AG04449 (cell line): ENCODE measurements around the gene OR4D11.
A peak's percentile ranks its signal among the peaks of the same experiment; 100 is the strongest.
"Not testable (repeated sequence)": the region's sequence is repeated elsewhere in the genome, so short reads cannot be mapped to it uniquely, and the experiment has no call there.

ENCODE experiments used
- CTCF ChIA-PET: fragments of 350-600 bp; formaldehyde crosslinking; extraction: SDS; loops from one replicate; lab custom pipeline; 2021; ENCODE audit warnings: antibody characterized with exemption; lab: Yijun Ruan, JAX
- POLR2A ChIA-PET: fragments of 400-600, 350-600 bp; formaldehyde crosslinking; extraction: SDS; loops from one replicate; lab custom pipeline; 2020; ENCODE audit warnings: antibody characterized with exemption, inconsistent platforms; lab: Yijun Ruan, JAX
- DNase-seq: peaks from one replicate; pipeline ENCODE4 v3.0.0-alpha.2; 2010; ENCODE audit warnings: low read depth, low spot score
- H3K4me3 ChIP-seq: 2 replicates; pipeline ENCODE4 v1.5.1; 2011; ENCODE audit warnings: low read depth, mild to moderate bottlenecking, control low read depth, low read length
- TF ChIP-seq, protein P1 (sequence below): IDR thresholded peaks from one replicate; pipeline ENCODE4 v1.5.1; 2011; ENCODE audit warnings: mild to moderate bottlenecking, moderate library complexity, low read length, control low read depth, inconsistent platforms; ENCODE audit not compliant: insufficient read depth; ENCODE audit errors: missing control alignments

The OR4D11 gene

DNA sequence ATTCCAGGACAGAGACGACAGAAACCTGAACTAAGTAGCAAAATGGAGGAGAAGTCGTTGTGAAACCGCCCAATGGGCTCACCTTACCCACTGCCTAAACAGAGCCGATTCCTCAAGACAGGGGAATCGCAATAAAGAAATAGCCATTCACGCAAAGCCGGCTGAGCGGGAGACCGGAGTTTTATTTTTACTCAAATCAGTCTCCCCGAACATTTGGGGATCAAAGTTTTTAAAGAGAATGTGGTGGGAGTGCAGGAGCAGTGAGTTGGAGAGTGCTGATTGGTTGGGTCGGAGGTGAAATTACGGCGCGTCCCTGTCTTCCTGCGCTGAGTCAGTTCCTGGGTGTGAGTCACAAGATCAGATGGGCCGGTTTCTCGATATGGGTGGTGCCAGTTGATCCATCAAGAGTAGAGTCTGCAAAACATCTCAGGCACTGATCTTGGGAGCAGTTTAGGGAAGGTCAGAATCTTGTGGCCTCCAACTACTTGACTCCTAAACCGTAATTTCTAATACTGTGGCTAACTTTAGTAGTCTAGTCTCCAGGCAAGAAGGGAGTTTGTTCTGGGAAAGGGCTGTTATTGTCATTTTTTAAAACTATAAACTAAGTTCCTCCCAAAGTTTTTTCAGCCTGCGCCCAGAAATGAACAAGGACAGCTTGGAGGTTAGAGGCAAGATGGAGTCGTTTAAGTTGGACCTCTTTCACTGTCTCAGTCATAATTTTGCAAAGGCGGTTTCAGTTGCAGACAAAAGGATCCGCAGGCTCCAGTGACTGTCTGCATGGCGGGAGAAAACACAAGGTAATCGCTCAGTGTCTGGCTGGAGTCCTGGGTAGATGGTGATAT is 42.0 kb downstream of the OR4D11 start:
- H3K4me3 ChIP-seq, result no peak overlapping the region
- ChIA-PET POLR2A (no interaction called here), CTCF (no interaction called here)
- TF ChIP-seq, protein P1, sequence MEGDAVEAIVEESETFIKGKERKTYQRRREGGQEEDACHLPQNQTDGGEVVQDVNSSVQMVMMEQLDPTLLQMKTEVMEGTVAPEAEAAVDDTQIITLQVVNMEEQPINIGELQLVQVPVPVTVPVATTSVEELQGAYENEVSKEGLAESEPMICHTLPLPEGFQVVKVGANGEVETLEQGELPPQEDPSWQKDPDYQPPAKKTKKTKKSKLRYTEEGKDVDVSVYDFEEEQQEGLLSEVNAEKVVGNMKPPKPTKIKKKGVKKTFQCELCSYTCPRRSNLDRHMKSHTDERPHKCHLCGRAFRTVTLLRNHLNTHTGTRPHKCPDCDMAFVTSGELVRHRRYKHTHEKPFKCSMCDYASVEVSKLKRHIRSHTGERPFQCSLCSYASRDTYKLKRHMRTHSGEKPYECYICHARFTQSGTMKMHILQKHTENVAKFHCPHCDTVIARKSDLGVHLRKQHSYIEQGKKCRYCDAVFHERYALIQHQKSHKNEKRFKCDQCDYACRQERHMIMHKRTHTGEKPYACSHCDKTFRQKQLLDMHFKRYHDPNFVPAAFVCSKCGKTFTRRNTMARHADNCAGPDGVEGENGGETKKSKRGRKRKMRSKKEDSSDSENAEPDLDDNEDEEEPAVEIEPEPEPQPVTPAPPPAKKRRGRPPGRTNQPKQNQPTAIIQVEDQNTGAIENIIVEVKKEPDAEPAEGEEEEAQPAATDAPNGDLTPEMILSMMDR, result no peak
- DNase-seq, result no peak

DNA sequence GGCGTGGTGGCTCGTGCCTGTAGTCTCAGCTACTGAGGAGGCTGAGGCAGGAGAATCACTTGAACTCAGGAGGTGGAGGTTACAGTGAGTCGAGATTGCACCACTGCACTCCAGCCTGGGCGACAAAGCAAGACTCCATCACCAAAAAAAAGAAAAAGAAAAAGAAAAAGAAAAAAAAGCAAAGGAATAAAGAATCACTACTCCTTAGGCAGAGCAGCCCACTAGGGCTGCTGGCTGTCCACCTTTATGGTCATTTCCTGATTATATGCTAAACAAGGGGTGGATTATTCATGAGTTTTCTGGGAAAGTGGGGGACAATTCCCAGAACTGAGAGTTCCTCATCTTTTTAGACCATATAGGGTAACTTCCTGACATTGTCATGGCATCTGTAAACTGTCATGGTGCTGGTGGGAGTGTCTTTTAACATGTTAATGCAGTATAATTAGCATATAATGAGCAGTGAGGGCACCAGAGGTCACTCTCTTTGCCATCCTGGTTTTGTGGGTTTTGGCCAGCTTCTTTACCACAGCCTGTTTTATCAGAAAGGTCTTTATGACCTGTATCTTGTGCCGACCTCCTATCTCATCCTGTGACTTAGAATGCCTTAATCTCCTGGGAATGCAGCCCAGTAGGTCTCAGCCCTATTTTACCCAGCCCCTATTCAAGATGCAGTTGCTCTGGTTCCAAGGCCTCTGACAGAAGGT is 44.4 kb downstream of the OR4D11 start:
- DNase-seq, POLR2A ChIA-PET, H3K4me3 ChIP-seq: not testable (repeated sequence)
- CTCF ChIA-PET, result interaction anchor here (1.0 to 1.5 kb wide), 2 partner anchors 10 to 129 kb away, joined by 3 to 15 read pairs; no protein-coding TSS in a partner anchor

DNA sequence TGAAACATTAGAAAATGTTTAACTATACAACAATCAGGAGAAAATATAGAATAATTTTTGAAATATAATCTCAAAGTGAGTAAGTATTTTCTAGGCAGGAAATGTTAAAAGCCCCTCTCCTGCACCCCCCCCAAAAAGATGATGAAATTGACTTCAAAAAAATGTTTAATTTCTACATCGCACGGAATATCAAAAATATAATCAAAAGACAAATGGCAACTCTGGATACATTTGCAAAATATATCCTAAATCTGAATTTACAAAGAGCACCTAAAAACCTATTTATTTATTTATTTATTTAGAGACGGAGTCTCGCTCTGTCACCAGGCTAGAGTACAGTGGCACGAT is 44.9 kb downstream of the OR4D11 start:
- CTCF ChIA-PET, result interaction anchor here (1.1 to 4.0 kb wide), 2 partner anchors 10 to 11 kb away, joined by 3 to 38 read pairs; no protein-coding TSS in a partner anchor
- no peak for DNase-seq
- no peak overlapping the region for H3K4me3 ChIP-seq
- POLR2A ChIA-PET, result no interaction called here
- TF ChIP-seq, protein P1, result no peak

DNA sequence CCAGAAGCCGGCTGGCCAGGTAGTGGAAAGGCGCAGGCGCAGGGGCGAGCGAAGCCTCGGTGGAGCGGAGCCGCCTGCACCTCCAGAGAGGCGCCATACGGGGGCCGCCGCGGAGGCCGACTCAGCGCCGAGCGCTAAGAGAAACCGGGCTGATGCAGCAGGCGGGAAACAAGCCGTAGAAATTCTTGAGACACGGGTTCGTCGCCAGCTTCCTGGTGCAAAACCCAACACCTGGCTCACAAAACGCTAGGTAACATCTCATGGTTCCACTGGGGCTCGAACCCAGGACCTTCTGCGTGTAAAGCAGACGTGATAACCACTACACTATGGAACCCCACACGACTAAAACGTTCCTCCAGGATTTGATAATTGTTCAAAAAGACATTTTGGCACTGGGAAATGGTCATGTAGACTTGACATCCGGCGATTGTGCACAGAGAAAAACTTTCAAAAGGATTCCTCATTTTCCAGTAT is 47.0 kb downstream of the OR4D11 start:
- TF ChIP-seq, protein P1, result peak; percentile 71
- peak; percentile 82 for DNase-seq
- H3K4me3 ChIP-seq, result peak overlapping the region; percentile 71
- ChIA-PET CTCF (interaction anchor here (1.3 to 4.0 kb wide), 5 partner anchors 10 to 130 kb away, joined by 3 to 38 read pairs (median 5); partner anchors contain the start of gene PATL1), POLR2A (interaction anchor here (0.7 to 1.5 kb wide), 3 partner anchors 8 to 23 kb away, joined by 3 to 4 read pairs (median 4); no protein-coding TSS in a partner anchor)

DNA sequence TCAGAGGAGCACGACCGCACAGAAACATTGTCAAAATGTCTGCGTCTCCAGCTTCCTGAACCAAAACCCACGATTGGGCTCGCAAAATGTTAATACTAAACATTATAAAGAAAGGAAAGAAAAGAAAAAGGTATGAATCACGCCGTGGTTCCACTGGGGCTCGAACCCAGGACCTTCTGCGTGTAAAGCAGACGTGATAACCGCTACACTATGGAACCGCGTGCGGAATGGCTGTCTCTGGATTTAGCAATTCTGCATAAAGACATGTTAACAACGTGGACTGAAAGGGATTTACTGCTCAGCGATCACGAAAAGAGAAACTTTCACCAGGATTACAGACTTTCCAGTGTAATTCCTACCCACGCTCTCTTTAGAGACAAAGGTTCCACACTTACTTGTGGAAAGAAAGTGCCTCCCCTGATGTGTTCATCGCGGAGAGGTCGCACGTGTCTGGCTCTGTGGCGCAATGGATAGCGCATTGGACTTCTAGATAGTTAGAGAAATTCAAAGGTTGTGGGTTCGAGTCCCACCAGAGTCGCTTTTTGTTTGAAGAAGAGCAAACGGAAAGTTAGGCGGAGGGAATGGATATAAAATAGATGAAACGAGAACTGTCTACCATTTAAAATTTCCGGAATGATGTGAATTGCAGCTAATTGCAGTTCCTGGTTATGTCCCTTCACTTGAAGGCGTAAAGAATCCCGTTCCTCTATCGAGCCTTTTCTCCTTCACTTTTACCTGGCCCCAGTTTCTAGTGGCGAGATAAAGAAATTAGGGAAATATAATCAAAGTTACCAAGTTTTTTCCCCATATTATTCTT is 47.7 kb downstream of the OR4D11 start:
- ChIA-PET POLR2A (interaction anchor here (0.8 to 1.5 kb wide), 3 partner anchors 8 to 15 kb away, joined by 3 to 4 read pairs (median 4); no protein-coding TSS in a partner anchor), CTCF (interaction anchor here (1.4 to 4.0 kb wide), 3 partner anchors 13 to 118 kb away, joined by 3 to 38 read pairs (median 5); partner anchors contain the start of gene PATL1)
- TF ChIP-seq, protein P1, result no peak
- peak; percentile 57 for DNase-seq
- peak overlapping the region; percentile 71 for H3K4me3 ChIP-seq
